ENCODE data around the gene GMDS.

- TF ChIP-seq POLR2A (IDR thresholded peaks at IDR 0.05; ENCODE audit: low read depth, low read length) (no peak), TAF1 (IDR thresholded peaks at IDR 0.05; ENCODE audit: borderline replicate concordance, low read depth, low read length) (no peak)
These were observed 281.8 kb downstream of the GMDS start for GRCh38 chr6:1963596-1963995.

All from GM12892 (cell line).